H54 (cell line): ENCODE measurements around the gene MRPL17.
"Not testable (repeated sequence)": the region's sequence is repeated elsewhere in the genome, so short reads cannot be mapped to it uniquely, and the experiment has no call there.

ENCODE experiments used
- DNase-seq: peaks from one replicate; pipeline ENCODE4 v3.0.0; 2011; ENCODE audit warnings: low spot score, mixed read lengths; ENCODE audit not compliant: insufficient read length
- FAIRE-seq: peaks from 3 replicates; lab custom pipeline; 2011; peaks lifted over from hg19 to GRCh38; lab: Jason Lieb, UNC
- POLR2A ChIP-seq: IDR thresholded peaks from 2 replicates; pipeline ENCODE4 v1.6.1; 2011; ENCODE audit warnings: low read depth, mild to moderate bottlenecking, low read length

The MRPL17 gene

DNA sequence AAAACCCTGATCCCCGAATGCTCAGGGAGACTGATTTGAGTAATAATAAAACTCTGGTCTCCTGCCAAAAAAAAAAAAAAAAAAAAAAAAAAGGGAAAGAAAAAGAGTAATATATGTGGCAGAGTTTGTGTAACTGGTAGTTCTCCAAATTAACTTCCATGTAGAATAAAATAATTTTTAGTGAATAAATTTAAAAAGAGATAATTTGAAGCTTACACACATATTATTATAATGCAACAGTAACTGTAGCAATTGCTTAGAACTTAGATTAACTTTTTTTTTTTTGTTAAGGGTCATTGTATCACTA is 11.0 kb upstream of the MRPL17 start:
- TF ChIP-seq POLR2A: no peak
- DNase-seq (no peak), FAIRE-seq (no peak)

DNA sequence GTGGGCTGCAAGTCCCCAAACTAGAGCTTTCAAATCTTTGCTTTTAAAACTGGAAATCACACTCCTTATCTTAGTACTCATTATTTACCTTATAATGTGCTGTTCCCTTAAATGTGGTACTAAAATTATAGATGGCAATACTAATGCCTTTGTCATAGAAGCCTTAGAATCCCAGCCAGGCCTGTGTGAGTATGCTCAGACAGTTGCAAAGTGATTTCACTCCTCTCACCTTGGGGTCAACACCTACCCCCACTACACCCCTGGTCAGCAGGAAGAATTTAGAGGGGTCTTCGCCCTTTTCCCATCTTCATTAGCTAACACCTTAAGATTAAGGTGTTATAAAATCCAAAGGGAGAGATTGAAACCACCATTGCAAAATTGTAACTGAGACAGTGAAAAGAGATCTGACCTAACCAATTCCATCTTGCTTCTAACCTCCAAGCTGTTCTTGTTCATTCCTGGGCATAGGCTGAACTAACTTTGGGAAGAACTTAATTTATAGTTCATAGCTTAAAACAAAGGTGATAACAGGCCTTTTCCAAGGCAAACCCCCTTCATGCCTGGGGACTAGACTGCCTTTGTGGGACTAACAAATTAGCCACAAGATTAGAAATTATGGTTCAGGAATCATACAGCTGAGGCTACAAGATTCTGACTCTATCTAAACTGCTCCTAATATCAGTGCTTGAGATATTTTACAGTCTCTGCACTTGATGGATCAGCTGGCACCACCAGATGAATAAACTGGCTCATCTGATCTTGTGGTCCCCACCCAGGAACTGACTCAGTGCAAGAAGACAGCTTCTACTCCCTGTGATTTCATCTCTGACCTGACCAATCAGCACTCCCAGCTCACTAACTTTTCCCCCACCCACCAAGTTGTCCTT is 10.4 kb upstream of the MRPL17 start:
- DNase-seq: no peak
- TF ChIP-seq POLR2A: no peak
- peak; percentile 97 for FAIRE-seq

DNA sequence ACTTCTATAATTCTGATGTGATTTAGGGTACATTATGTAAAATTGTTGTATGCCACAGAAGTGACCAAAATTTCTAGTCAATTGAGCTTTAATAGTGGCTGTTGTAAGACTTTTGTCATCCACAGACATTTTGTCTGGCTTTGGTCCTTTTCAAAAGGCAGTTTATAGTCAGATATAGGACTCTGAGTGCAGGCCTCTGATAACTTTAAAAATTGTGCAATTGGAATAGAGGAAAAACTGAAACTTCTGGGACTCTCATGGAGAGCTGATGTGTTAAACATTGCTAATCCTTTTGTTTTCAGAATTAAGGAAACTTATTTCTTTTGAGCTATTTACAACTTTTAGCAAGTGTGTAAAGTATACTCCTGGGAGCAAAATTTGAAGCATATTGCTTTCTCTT is 9.0 kb upstream of the MRPL17 start:
- no peak for TF ChIP-seq POLR2A
- FAIRE-seq (no peak), DNase-seq (no peak)

DNA sequence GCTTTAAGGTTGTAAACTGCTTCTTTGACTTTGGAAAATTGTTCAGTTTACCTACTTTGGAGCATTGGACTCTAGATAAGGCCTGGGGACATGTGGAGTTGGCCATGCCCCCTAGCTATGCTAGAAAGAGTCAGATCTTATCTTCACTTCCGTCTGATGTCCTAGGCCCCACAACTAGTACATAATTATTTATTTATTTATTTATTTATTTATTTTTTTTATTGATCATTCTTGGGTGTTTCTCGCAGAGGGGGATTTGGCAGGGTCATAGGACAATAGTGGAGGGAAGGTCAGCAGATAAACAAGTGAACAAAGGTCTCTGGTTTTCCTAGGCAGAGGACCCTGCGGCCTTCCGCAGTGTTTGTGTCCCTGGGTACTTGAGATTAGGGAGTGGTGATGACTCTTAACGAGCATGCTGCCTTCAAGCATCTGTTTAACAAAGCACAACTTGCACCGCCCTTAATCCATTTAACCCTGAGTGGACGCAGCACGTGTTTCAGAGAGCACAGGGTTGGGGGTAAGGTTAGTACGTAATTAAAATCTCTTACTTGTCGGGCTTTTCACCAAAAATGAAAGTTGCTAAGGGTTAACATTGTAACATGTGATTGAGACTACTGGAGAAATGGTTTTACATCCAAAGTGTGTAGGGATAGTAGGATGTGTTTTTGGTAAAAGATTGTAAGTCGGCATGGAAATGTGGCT is 7.4 kb upstream of the MRPL17 start:
- not testable (repeated sequence) for FAIRE-seq, DNase-seq

DNA sequence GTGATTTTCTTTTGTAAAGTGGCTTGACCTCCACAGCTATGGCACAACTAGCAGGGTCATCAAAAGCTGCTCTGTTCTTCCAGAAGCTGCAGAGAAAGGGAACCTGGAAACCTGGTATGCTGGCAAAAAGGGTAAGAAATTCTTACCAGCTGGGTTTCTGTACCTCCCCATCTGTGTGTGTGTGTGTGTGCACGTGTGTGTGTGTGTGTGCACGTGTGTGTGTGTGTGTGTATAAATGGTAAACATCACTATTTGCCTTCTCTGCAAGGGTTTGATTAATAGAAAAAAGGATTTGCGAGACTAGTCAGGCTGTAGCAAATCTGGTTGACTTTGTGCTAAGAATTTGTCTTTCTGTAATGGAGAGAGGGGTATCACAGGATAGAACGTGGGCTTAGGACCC is 4.7 kb upstream of the MRPL17 start:
- no peak for FAIRE-seq
- no peak for TF ChIP-seq POLR2A

DNA sequence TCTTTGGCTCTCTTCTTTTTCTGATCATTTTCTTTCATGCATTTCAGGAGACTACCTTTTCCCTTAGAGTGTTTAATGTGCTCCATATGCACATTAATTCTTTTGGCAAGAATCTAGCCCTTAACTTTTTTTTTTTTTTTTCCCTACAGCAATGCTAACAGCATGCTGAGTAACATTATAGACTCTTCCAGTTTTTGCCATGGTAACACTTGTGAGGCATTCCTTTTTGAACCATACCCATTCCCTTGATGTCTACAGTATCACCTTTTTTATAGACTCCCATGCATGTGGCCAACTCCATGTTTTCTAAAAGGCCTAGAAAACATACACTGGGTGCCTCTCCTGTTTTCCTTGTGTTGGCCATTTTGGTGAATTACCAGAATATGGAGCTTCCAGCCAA is 2.9 kb upstream of the MRPL17 start:
- DNase-seq (no peak), FAIRE-seq (no peak)
- TF ChIP-seq POLR2A: no peak

More for the DNA sequence above, 4.7 kb upstream of the MRPL17 start:
- DNase-seq: no peak

DNA sequence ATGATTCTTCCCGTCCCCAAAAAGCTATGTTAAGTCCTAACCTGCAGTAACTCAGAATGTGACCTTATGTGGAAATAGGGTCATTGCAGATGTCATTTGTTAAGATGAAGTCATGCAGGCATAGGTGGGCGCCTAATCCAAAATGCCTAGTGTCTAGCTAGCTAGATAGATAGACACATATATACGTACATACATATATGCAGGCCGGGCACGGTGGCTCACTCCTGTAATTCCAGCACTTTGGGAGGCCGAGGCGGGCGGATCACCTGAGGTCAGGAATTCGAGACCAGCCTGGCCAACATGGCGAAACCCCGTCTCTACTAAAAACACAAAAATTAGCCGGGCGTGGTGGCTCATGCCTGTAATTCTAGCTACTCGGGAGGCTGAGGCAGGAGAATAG is 928 bp upstream of the MRPL17 start:
- FAIRE-seq, DNase-seq: not testable (repeated sequence)

DNA sequence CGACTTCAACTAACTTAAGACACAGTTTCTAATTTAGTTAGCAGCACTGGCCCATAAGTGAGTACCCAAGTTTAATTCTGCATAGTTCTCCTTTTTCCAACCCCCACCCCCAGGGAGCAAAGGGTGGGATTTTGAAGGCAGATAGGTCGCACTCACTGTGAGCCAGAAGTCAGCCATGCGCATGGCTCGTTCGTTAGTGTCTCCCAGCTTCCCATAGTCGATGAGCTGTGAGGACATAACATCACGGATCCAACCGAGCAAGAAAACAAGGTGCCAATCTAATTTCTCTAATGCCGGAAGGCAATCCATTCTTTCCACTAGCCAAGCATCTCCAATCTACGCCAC is 577 bp downstream of the MRPL17 start:
- FAIRE-seq (no peak), DNase-seq (no peak)
- no peak for TF ChIP-seq POLR2A

DNA sequence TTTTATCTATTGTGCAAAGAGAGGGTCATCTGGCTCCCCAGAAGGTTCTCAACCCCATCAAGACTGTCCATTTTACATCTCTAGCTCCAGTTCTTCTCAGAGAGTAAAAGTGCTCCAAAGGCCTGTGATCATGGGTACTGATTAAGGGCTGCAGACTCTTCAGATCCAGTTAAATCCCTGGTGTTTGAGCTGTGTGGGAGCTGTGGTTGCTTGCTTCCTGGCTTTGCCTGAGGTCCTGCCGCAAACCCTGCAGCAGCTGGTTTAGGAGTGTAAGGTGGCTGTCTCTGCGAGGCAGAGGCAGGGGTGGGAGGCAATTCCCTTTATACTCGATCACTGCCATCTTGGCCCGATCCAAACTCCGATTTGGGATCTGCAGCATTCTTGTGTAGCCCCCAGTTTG is 1.2 kb downstream of the MRPL17 start:
- no peak for FAIRE-seq
- no peak for DNase-seq
- no peak for TF ChIP-seq POLR2A

DNA sequence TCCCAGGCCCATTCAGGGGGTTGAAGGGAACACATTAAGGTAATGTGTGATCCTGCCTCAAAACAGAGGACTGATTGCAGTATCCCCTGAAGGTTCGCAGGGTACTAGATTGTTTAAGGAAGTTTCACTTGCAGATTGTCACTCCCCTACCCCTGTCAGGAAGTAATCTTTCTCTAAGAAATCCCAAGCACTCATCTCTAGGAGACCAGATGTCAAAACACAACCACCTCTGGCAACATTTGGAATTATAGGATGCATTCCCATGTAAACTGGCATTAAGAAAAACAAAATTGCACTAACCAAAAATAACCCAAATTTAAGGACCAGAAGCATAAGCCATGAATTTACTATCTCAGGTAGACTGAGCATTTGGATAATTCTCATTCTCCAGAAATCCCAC is 1.6 kb downstream of the MRPL17 start:
- FAIRE-seq (no peak), DNase-seq (no peak)
- no peak for TF ChIP-seq POLR2A

DNA sequence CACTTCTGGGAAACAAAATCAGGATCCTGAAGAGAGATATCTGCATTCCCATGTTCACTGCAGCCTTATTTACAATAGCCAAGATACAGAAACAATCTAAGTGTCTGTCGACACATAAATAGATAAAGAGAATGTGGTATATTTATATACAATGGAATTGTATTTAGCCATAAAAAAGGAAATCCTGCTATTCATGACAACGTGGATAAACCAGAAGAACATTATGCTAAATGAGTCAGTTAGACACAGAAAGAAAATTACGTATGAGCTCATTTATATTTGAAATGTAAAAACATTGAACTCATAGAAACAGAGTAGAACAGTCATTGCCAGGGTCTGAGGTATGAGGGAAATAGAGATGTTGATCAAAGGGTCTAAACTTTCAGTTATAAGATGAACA is 6.1 kb downstream of the MRPL17 start:
- TF ChIP-seq POLR2A: no peak
- no peak for FAIRE-seq
- DNase-seq: no peak

DNA sequence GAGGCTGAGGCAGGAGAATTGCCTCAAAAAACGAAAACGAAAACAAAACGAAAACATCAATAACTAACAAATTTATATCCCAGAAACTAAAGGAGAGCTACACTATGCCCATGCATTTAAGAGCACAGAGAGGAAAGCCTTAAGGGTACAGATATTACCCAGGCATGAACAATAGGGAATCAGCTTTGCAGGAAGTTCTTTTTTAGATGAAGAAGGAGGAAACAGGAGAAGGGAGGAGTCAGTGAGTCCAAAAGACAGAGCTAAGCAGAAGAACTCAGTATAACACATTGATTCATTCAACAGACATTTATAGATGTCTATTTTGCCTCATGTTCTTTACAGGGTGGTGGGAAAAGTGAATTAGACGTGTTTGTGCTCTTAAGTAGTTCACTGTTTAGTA is 8.3 kb downstream of the MRPL17 start:
- DNase-seq (no peak), FAIRE-seq (peak; percentile 55)
- TF ChIP-seq POLR2A: no peak

DNA sequence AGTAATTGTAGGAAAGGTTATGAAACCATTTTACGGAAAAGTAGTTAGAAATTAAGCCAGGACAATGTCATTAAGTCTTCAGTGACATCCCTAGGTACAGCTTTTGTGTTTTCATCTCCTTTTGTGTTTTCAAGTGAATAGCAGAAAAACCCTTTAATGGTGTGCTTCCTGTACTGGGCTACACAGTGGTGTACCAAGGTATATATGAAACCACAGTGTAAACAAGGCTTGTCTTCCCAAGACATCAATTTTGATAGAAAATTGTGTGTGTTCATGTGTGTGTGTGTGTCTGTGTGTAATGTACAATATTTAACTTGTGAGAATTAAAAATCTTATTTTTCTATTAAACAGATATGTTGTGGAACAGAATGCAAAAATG is 8.9 kb downstream of the MRPL17 start:
- FAIRE-seq (no peak), DNase-seq (no peak)
- no peak for TF ChIP-seq POLR2A

DNA sequence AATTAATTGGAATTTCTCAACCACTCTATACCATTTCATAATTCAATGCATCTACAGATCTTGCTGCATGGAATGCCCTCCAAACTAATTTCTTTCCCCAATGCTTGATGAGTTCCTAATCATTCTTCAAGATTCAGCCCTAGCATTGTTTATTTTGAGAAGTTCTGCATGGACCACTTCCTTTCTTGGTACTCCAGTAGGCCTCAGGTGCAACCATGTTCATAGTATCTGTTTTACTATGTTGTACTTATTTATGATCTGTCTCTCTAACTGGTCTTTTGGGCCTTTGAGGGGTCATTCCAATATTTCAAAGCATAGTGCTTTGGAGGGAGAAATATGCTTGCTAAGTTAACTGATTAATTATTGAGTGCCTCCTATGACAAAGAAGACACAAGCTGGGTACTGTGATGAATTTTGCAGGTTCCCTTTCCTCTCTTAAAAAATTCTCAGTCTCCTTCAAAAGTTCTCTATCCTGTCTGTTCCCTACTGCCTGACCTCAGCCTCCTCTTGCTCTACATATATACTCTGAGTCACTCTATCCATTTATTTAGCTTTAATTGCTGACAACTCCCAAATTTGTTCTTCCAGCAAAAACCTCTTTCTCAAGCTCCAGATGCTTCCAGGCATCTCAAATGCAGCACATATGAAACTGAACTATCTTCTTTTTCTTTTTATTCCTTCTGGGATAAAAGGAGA is 9.5 kb downstream of the MRPL17 start:
- DNase-seq (no peak), FAIRE-seq (peak; percentile 52)
- no peak for TF ChIP-seq POLR2A
